ENCODE measurements around the gene ROBO4.

GRCh38 chr11:124900464-124900863 is 2.8 kb upstream of the ROBO4 start:
- no peak for TF ChIP-seq GATA3 (IDR thresholded peaks at IDR 0.05; ENCODE audit: low read depth, low read length)
- no peak for TF ChIP-seq GATA2 (IDR thresholded peaks at IDR 0.05; ENCODE audit: low read depth, low read length)
